ENCODE results near the gene STAB1. TPM values are rescaled to one million over a fixed set of nuclear protein-coding genes. Genes with fewer than 3 reads are reported as not detected.

STAB1 gene
- total and polyA plus RNA-seq, 2 of the 8 experiments (the other 6 are each of a cell fraction or from before 2014, with no cell fraction given): 1.0 to 1.9 TPM

GRCh38 chr3:52524258-52524751 is 29.2 kb downstream of the STAB1 start (continued):
- TF ChIP-seq BRCA1 (IDR thresholded peaks at IDR 0.05; ENCODE audit: low read depth, low read length) (no peak), FOSL1 (IDR thresholded peaks at IDR 0.05; ENCODE audit: insufficient read depth, low read depth, low read length) (no peak), PHF8 (conservative IDR thresholded peaks at IDR 0.05; ENCODE audit: low read depth, low read length) (no peak), ATF3 (IDR thresholded peaks at IDR 0.05; ENCODE audit: insufficient read depth, low read depth, low read length) (no peak), TAF7 (optimal IDR thresholded peaks at IDR 0.05; ENCODE audit: borderline replicate concordance, low read depth, low read length) (no peak), KDM5A (IDR thresholded peaks at IDR 0.05; ENCODE audit: low read length) (no peak)
